GM19324 (cell line): ENCODE results near the gene MFAP5.

Source experiments
- ATAC-seq: cut with Tn5 transposase; IDR thresholded peaks from one replicate; pipeline ENCODE4 v1.9.1; 2021; ENCODE audit warnings: mild to moderate bottlenecking, moderate library complexity; ENCODE audit not compliant: unreplicated experiment, low FRiP score

MFAP5 gene

GRCh38 chr12:8662593-8662992, at the start of gene MFAP5:
Gene MFAP5, minus strand, starts transcription at chr12:8662826. Its CDS starts 722 bp downstream, at chr12:8662104.
- no peak for ATAC-seq

- ATAC-seq = no peak
Measured at GRCh38 chr12:8709124-8709830, 46.7 kb upstream of the MFAP5 start.

GRCh38 chr12:8702159-8702558, 39.5 kb upstream of the MFAP5 start:
- ATAC-seq = no peak

- ATAC-seq = no peak
Measured at GRCh38 chr12:8701046-8701660, 38.5 kb upstream of the MFAP5 start.

GRCh38 chr12:8699714-8700113, 37.1 kb upstream of the MFAP5 start:
- no peak for ATAC-seq

- ATAC-seq = no peak
Measured at GRCh38 chr12:8698879-8699278, 36.3 kb upstream of the MFAP5 start.

- ATAC-seq = peak; percentile 26
Measured at GRCh38 chr12:8698132-8698851, 35.7 kb upstream of the MFAP5 start.

- peak; percentile 86 for ATAC-seq
Measured at GRCh38 chr12:8697476-8698131, 35.0 kb upstream of the MFAP5 start, which contains the start of gene RIMKLB. Gene RIMKLB, plus strand, starts transcription at chr12:8697991. Its CDS starts 15,876 bp downstream, at chr12:8713867.

- ATAC-seq = no peak
Measured at GRCh38 chr12:8697120-8697475, 34.5 kb upstream of the MFAP5 start.

GRCh38 chr12:8696442-8697090, 33.9 kb upstream of the MFAP5 start:
- ATAC-seq = no peak

GRCh38 chr12:8695116-8695515, 32.5 kb upstream of the MFAP5 start:
- ATAC-seq = no peak

GRCh38 chr12:8692573-8692972, 29.9 kb upstream of the MFAP5 start:
- no peak for ATAC-seq

GRCh38 chr12:8689681-8690080, 27.1 kb upstream of the MFAP5 start:
- ATAC-seq = no peak

- ATAC-seq = no peak
Measured at GRCh38 chr12:8687846-8688601, 25.4 kb upstream of the MFAP5 start.

GRCh38 chr12:8685051-8685450, 22.4 kb upstream of the MFAP5 start:
- no peak for ATAC-seq

GRCh38 chr12:8681129-8681884, 18.7 kb upstream of the MFAP5 start:
- no peak for ATAC-seq

GRCh38 chr12:8680533-8680932, 17.9 kb upstream of the MFAP5 start:
- ATAC-seq = no peak

GRCh38 chr12:8678661-8679111, 16.1 kb upstream of the MFAP5 start:
- no peak for ATAC-seq

- no peak for ATAC-seq
Measured at GRCh38 chr12:8677362-8677761, 14.7 kb upstream of the MFAP5 start.
